ENCODE measurements around the gene TRAPPC3.

DNA sequence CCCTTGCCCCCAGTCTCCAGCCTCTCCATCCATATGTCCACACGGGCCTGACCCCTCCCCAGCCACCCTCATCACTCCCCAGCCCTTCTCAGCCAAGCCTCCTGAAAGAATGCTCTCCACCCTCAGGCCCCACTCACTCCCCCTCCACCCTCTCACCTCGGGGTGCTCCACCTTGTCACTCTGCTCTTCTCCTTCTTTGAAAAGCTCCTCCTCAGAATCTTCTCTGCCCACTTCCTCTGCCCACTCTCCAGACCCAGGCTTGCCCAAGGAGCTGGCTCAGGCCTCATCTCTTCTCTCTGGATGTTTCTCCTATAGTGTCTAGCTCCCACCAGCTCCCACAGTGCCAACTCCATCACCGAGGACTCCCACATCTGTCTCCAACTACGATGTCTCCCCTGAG, 38.1 kb downstream of the TRAPPC3 start:
- no peak for TF ChIP-seq EZH2 (IDR thresholded peaks at IDR 0.05; ENCODE audit: low read length)
- TF ChIP-seq, protein P1, sequence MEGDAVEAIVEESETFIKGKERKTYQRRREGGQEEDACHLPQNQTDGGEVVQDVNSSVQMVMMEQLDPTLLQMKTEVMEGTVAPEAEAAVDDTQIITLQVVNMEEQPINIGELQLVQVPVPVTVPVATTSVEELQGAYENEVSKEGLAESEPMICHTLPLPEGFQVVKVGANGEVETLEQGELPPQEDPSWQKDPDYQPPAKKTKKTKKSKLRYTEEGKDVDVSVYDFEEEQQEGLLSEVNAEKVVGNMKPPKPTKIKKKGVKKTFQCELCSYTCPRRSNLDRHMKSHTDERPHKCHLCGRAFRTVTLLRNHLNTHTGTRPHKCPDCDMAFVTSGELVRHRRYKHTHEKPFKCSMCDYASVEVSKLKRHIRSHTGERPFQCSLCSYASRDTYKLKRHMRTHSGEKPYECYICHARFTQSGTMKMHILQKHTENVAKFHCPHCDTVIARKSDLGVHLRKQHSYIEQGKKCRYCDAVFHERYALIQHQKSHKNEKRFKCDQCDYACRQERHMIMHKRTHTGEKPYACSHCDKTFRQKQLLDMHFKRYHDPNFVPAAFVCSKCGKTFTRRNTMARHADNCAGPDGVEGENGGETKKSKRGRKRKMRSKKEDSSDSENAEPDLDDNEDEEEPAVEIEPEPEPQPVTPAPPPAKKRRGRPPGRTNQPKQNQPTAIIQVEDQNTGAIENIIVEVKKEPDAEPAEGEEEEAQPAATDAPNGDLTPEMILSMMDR (optimal IDR thresholded peaks at IDR 0.05 in 1 of 3, IDR thresholded peaks at IDR 0.05 in 1 of 3, conservative IDR thresholded peaks at IDR 0.05 in 1 of 3; ENCODE audit: extremely low read depth in 1 of 3, insufficient read depth in 2 of 3, low read length in 3 of 3) = no peak

Measured in keratinocyte (primary cell).